IMR-90 (cell line): ENCODE data around the gene PHACTR3. TPM values are rescaled to one million over a fixed set of nuclear protein-coding genes. Genes with fewer than 3 reads are reported as not detected.

Experiments
- ATAC-seq: fragments of 200-7000 bp; cut with Tn5 transposase; 2 replicates; pipeline ENCODE4 v1.9.1; 2020; ENCODE audit warnings: low read depth, mild to moderate bottlenecking, moderate library complexity
- BruUV-seq: library from RNA; stranded (reverse); fragments of 400-500 nt; replicated peaks from 2 replicates; lab custom pipeline; 2021; lab: Mats Ljungman, UMichigan
- CTCF ChIA-PET: fragments of 300-600 bp; formaldehyde crosslinking; extraction: SDS; loops from one replicate; lab custom pipeline; 2021; ENCODE audit warnings: antibody characterized with exemption; lab: Yijun Ruan, JAX
- POLR2A ChIA-PET: fragments of 300-600 bp; sonication (Branson Sonifier 250); formaldehyde crosslinking; loops from one replicate; lab custom pipeline; 2022; ENCODE audit warnings: antibody characterized with exemption; ENCODE audit not compliant: unreplicated experiment; lab: Charles Lee
- DNase-seq: peaks from one replicate; pipeline ENCODE4 v3.0.0; 2013
- H2AFZ ChIP-seq: replicated peaks from 2 replicates; pipeline ENCODE3; 2013; ENCODE audit warnings: low read length, mild to moderate bottlenecking; ENCODE audit not compliant: poor library complexity
- H2AK5ac ChIP-seq: 2 replicates; pipeline ENCODE4 v1.6.1; 2013; ENCODE audit warnings: low read depth, low read length, inconsistent platforms
- H2AK9ac ChIP-seq: replicated peaks from 2 replicates; pipeline ENCODE3; 2013; ENCODE audit warnings: mild to moderate bottlenecking, low read depth, low read length, moderate library complexity; ENCODE audit not compliant: poor library complexity
- H2BK120ac ChIP-seq: 2 replicates; pipeline ENCODE4 v1.6.1; 2013; ENCODE audit warnings: low read depth, low read length, inconsistent platforms
- H2BK15ac ChIP-seq: 3 replicates; pipeline ENCODE4 v1.6.1; 2013; ENCODE audit warnings: low read depth, low read length, inconsistent platforms
- H2BK20ac ChIP-seq: 2 replicates; pipeline ENCODE4 v1.6.1; 2013; ENCODE audit warnings: low read depth, mild to moderate bottlenecking, inconsistent platforms, low read length, moderate library complexity
- H2BK5ac ChIP-seq: 2 replicates; pipeline ENCODE4 v1.6.1; 2013; ENCODE audit warnings: mild to moderate bottlenecking, low read depth, low read length, inconsistent platforms; ENCODE audit not compliant: poor library complexity, severe bottlenecking
- H3K14ac ChIP-seq: replicated peaks from 2 replicates; pipeline ENCODE4 v1.6.1; 2013; ENCODE audit warnings: low read depth, low read length, inconsistent platforms
- H3K18ac ChIP-seq: 2 replicates; pipeline ENCODE4 v1.6.1; 2013; ENCODE audit warnings: low read depth, low read length, control low read depth
- H3K23ac ChIP-seq: 2 replicates; pipeline ENCODE4 v1.6.1; 2013; ENCODE audit warnings: low read depth, low read length, inconsistent platforms
- H3K27ac ChIP-seq: 2 replicates; pipeline ENCODE4 v1.5.1; 2013; ENCODE audit warnings: mild to moderate bottlenecking, control low read depth, low read length; ENCODE audit not compliant: insufficient read depth
- H3K27me3 ChIP-seq: 2 replicates; pipeline ENCODE4 v1.6.1; 2013; ENCODE audit warnings: low read length; ENCODE audit not compliant: control insufficient read depth, insufficient read depth
- H3K36me3 ChIP-seq: 2 replicates; pipeline ENCODE4 v1.6.1; 2013; ENCODE audit warnings: low read length, mixed read lengths; ENCODE audit not compliant: control insufficient read depth, insufficient read depth
- H3K4ac ChIP-seq: 2 replicates; pipeline ENCODE4 v1.6.1; 2013; ENCODE audit warnings: low read depth, low read length, inconsistent platforms
- H3K4me1 ChIP-seq: 2 replicates; pipeline ENCODE4 v1.6.1; 2013; ENCODE audit warnings: low read length, mixed read lengths; ENCODE audit not compliant: control insufficient read depth, insufficient read depth
- H3K4me2 ChIP-seq: 2 replicates; pipeline ENCODE4 v1.6.1; 2013; ENCODE audit warnings: low read depth, mild to moderate bottlenecking, control low read depth, low read length, moderate library complexity
- H3K4me3 ChIP-seq: 2 replicates; pipeline ENCODE4 v1.5.1; 2013; ENCODE audit warnings: low read depth, mild to moderate bottlenecking, control low read depth, low read length, moderate library complexity; ENCODE audit not compliant: insufficient read depth
- H3K56ac ChIP-seq: 2 replicates; pipeline ENCODE4 v1.6.1; 2013; ENCODE audit warnings: low read length, inconsistent platforms; ENCODE audit not compliant: insufficient read depth; ENCODE audit errors: extremely low read depth
- H3K79me1 ChIP-seq, 2 experiments: 2 replicates each; pipeline ENCODE4 v1.6.1; 2013; ENCODE audit warnings: low read length in 2 of 2, inconsistent platforms in 1 of 2, low read depth in 1 of 2
- H3K9ac ChIP-seq: 2 replicates; pipeline ENCODE4 v1.6.1; 2013; ENCODE audit warnings: low read depth, low read length, control low read depth
- H3K9me1 ChIP-seq: 2 replicates; pipeline ENCODE4 v1.6.1; 2013; ENCODE audit warnings: low read length, inconsistent platforms; ENCODE audit not compliant: insufficient read depth
- H3K9me3 ChIP-seq: 2 replicates; pipeline ENCODE4 v1.6.1; 2013; ENCODE audit warnings: low read length; ENCODE audit not compliant: control insufficient read depth, insufficient read depth
- H4K20me1 ChIP-seq: 2 replicates; pipeline ENCODE4 v1.6.1; 2013; ENCODE audit warnings: low read length, inconsistent platforms; ENCODE audit not compliant: insufficient read depth
- H4K5ac ChIP-seq: 2 replicates; pipeline ENCODE4 v1.6.1; 2013; ENCODE audit warnings: mild to moderate bottlenecking, low read depth, low read length, control low read depth
- H4K8ac ChIP-seq, 2 experiments: 2 replicates each; pipeline ENCODE4 v1.6.1; 2013; ENCODE audit warnings: low read depth in 2 of 2, low read length in 2 of 2, control low read depth in 1 of 2, inconsistent platforms in 1 of 2
- H4K91ac ChIP-seq: 2 replicates; pipeline ENCODE4 v1.6.1; 2013; ENCODE audit warnings: low read depth, low read length, inconsistent platforms; ENCODE audit not compliant: insufficient read depth
- BHLHE40 ChIP-seq: fragments of 150-350 bp; IDR thresholded peaks from 2 replicates; pipeline ENCODE4 v1.6.1; 2016; ENCODE audit warnings: mild to moderate bottlenecking, low read depth, low read length
- CEBPB ChIP-seq: IDR thresholded peaks from 2 replicates; pipeline ENCODE4 v1.6.1; 2012; ENCODE audit warnings: low read depth, low read length, improper control_type of control experiment
- CHD1 ChIP-seq: IDR thresholded peaks from 2 replicates; pipeline ENCODE4 v1.6.1; 2012; ENCODE audit warnings: low read depth, low read length, improper control_type of control experiment
- FOS ChIP-seq: fragments of 150-350 bp; IDR thresholded peaks from 2 replicates; pipeline ENCODE4 v1.6.1; 2016; ENCODE audit warnings: low read depth, low read length
- MAFK ChIP-seq: IDR thresholded peaks from 2 replicates; pipeline ENCODE4 v1.6.1; 2012; ENCODE audit warnings: low read depth, low read length, improper control_type of control experiment
- MAZ ChIP-seq: IDR thresholded peaks from 2 replicates; pipeline ENCODE4 v1.6.1; 2012; ENCODE audit warnings: low read depth, mild to moderate bottlenecking, low read length, improper control_type of control experiment, moderate library complexity, borderline replicate concordance
- NFE2L2 ChIP-seq: fragments of 150-350 bp; IDR thresholded peaks from 2 replicates; pipeline ENCODE4 v1.6.1; 2016; ENCODE audit warnings: low read depth, mild to moderate bottlenecking, low read length
- POLR2A ChIP-seq: IDR thresholded peaks from 2 replicates; pipeline ENCODE4 v1.6.1; 2012; ENCODE audit warnings: mild to moderate bottlenecking, low read depth, low read length
- RAD21 ChIP-seq: IDR thresholded peaks from 2 replicates; pipeline ENCODE4 v1.6.1; 2012; ENCODE audit warnings: low read length, improper control_type of control experiment
- RCOR1 ChIP-seq: IDR thresholded peaks from 2 replicates; pipeline ENCODE4 v1.6.1; 2012; ENCODE audit warnings: mild to moderate bottlenecking, low read length, improper control_type of control experiment; ENCODE audit not compliant: insufficient replicate concordance
- RFX5 ChIP-seq: IDR thresholded peaks from 2 replicates; pipeline ENCODE4 v1.8.0; 2012; ENCODE audit warnings: low read depth, mild to moderate bottlenecking, low read length, moderate library complexity
- SMC3 ChIP-seq: fragments of 150-350 bp; IDR thresholded peaks from 2 replicates; pipeline ENCODE4 v1.6.1; 2016; ENCODE audit warnings: low read depth, mild to moderate bottlenecking, antibody characterized with exemption, low read length, moderate library complexity
- USF2 ChIP-seq: fragments of 150-350 bp; IDR thresholded peaks from 2 replicates; pipeline ENCODE4 v1.6.1; 2017; ENCODE audit warnings: mild to moderate bottlenecking, antibody characterized with exemption, low read length, low read depth
- WGBS, 2 experiments: methylation state at CpG; one replicate each; pipeline versions ENCODE4 v1.1.5 to v1.1.7; 2013; ENCODE audit warnings: missing lambda C conversion rate in 2 of 2; ENCODE audit not compliant: insufficient read length in 1 of 2; ENCODE audit errors: extremely low coverage in 2 of 2; 5-methylcytosine and 5-hydroxymethylcytosine counted together
- dilution Hi-C: fragments of 300-500 bp; cut with HindIII; formaldehyde crosslinking; loops from one replicate; pipeline ENCODE4 v1.14.3; 2018; ENCODE audit warnings: low sequenced_read_pairs; ENCODE audit not compliant: unreplicated experiment
- in situ Hi-C: fragments of 300-500 bp; cut with MboI; formaldehyde crosslinking; loops from 3 replicates; pipeline ENCODE4 v1.14.3; 2019; ENCODE audit warnings: low sequenced_read_pairs, inconsistent platforms, mixed read lengths
- intact Hi-C: fragments of 100-400 bp; cut with micrococcal nuclease; formaldehyde crosslinking; loops from 2 replicates; pipeline ENCODE4 v1.10.0; 2022
- polyA plus RNA-seq, 3 experiments: library from polyadenylated mRNA; depleted of rRNA; stranded (reverse); fragments of >200 nt; gene quantifications; 2 replicates each; pipeline ENCODE4 v1.2.3, GENCODE V29; 2012; ENCODE audit warnings: low replicate concordance in 1 of 3
- total RNA-seq: library from RNA; depleted of rRNA; stranded (reverse); fragments of >200 nt; gene quantifications from 2 replicates; pipeline ENCODE4 v1.2.3, GENCODE V29; 2012
- TF ChIP-seq, protein P1 (sequence below): conservative IDR thresholded peaks from 2 replicates; pipeline ENCODE4 v1.5.1; 2012; ENCODE audit warnings: mild to moderate bottlenecking, low read depth, low read length, improper control_type of control experiment
- TF ChIP-seq, protein P2 (sequence below): fragments of 150-350 bp; IDR thresholded peaks from 2 replicates; pipeline ENCODE4 v1.6.1; 2016; ENCODE audit warnings: low read depth, mild to moderate bottlenecking, low read length, moderate library complexity, borderline replicate concordance

Gene PHACTR3
- total and polyA plus RNA-seq, 2 of the 4 experiments (the other 2 are of a cell fraction): not detected

DNA sequence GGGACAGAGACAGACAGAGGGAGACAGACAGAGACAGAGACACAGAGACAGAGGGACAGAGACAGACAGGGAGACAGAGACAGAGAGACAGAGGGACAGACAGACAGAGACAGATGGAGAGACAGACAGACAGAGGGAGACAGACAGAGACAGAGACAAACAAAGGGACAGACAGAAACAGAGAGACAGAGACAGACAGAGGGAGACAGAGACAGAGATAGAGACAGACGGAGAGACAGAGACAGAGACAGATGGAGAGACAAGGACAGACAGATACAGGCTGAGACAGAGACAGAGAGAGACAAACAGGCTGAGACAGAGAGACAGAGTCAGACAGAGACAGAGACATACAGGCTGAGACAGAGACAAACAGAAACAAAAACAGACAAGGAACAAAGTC is 39.4 kb upstream of the PHACTR3 start:
- Histone ChIP-seq H4K91ac (no peak overlapping the region), H3K9me1 (no peaks in the 10 kb centered on the region), H3K79me1 (no peaks in the 10 kb centered on the region), H2BK5ac (no peak overlapping the region), H3K4me2 (no peak overlapping the region), H3K23ac (no peak overlapping the region), H3K14ac (no peak overlapping the region), H4K8ac (no peak overlapping the region), H2BK20ac (no peak overlapping the region), H2BK15ac (no peak overlapping the region), H2AK5ac (no peak overlapping the region), H3K27ac (no peak overlapping the region), H3K4ac (no peak overlapping the region), H3K36me3 (no peaks in the 10 kb centered on the region), H3K4me3 (no peak overlapping the region), H4K5ac (no peak overlapping the region), H3K4me1 (no peaks in the 10 kb centered on the region), H3K18ac (no peak overlapping the region), H3K9ac (no peak overlapping the region), H2AFZ (no peak overlapping the region), H4K20me1 (no peaks in the 10 kb centered on the region), H3K27me3 (no peaks in the 10 kb centered on the region), H3K9me3 (0 out of 2 replicates have a peak, but pooled peaks cover 2% of the 10 kb centered on the region), H3K56ac (no peak overlapping the region), H2AK9ac (no peak overlapping the region), H2BK120ac (no peak overlapping the region)
- CTCF ChIA-PET: no interaction called here
- POLR2A ChIA-PET: no interaction called here
- DNase-seq (no peak), ATAC-seq (no peak)
- no peak for TF ChIP-seq CHD1
- TF ChIP-seq SMC3: no peak
- TF ChIP-seq FOS: no peak
- TF ChIP-seq MAFK: no peak
- no peak for TF ChIP-seq RFX5
- TF ChIP-seq NFE2L2: no peak
- TF ChIP-seq RCOR1: no peak
- no peak for TF ChIP-seq POLR2A
- no peak for TF ChIP-seq USF2
- TF ChIP-seq CEBPB: no peak
- TF ChIP-seq RAD21: no peak
- TF ChIP-seq, protein P1, sequence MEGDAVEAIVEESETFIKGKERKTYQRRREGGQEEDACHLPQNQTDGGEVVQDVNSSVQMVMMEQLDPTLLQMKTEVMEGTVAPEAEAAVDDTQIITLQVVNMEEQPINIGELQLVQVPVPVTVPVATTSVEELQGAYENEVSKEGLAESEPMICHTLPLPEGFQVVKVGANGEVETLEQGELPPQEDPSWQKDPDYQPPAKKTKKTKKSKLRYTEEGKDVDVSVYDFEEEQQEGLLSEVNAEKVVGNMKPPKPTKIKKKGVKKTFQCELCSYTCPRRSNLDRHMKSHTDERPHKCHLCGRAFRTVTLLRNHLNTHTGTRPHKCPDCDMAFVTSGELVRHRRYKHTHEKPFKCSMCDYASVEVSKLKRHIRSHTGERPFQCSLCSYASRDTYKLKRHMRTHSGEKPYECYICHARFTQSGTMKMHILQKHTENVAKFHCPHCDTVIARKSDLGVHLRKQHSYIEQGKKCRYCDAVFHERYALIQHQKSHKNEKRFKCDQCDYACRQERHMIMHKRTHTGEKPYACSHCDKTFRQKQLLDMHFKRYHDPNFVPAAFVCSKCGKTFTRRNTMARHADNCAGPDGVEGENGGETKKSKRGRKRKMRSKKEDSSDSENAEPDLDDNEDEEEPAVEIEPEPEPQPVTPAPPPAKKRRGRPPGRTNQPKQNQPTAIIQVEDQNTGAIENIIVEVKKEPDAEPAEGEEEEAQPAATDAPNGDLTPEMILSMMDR: no peak
- TF ChIP-seq MAZ: no peak
- TF ChIP-seq, protein P2, sequence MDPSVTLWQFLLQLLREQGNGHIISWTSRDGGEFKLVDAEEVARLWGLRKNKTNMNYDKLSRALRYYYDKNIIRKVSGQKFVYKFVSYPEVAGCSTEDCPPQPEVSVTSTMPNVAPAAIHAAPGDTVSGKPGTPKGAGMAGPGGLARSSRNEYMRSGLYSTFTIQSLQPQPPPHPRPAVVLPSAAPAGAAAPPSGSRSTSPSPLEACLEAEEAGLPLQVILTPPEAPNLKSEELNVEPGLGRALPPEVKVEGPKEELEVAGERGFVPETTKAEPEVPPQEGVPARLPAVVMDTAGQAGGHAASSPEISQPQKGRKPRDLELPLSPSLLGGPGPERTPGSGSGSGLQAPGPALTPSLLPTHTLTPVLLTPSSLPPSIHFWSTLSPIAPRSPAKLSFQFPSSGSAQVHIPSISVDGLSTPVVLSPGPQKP: no peak
- TF ChIP-seq BHLHE40: no peak
- no TSS peak for BruUV-seq
- intact Hi-C loops: no loop called here
- in situ Hi-C loops: no loop called here
- dilution Hi-C loops: no loop called here
- WGBS, 2 experiments: 14% methylated on average over 1 of the region's 1 CpG; no CpG with 5 or more reads in 1 of the 2 experiments
